Measurements from ENCODE around the gene DOHH.
"Not testable (repeated sequence)": the region's sequence is repeated elsewhere in the genome, so short reads cannot be mapped to it uniquely, and the experiment has no call there.

Gene DOHH

DNA sequence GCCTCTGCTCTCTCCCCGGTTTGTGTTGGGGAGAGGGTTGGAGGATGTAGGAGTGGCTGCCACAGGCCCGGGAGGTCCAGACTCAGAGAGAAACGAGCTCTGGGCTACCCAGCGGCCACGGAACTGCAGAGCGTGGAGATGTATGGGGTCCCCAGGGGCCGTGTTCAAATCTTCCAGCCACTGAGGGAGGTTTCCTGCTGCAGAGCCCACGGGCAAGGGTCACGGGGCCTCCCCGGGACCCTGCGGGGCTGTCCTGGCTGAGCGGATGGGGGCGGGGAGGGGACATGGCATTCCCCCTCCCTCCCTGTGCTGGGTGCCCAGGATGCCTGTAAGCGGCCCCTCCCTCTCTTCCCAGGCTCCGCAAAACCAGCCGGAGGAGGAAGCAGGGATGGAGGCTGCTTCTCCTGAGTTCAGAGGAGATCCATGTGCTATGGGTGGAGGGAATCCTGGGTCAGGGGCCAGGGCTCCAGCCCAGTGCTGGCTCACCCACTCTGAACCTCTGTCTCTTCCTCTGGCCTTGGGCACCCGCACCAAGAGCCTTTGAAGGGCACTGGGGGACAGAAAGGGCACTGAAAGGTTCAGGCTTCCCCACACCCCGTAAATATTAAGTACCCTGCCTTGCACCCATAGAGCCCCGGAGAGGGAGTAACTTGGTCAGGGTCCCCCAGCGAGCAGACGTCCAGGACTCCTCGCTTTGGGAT lies 42.8 kb downstream of the DOHH start:
- DNase-seq (ENCODE audit: low read depth), result no peak
- H3K4me3 ChIP-seq (ENCODE audit: control insufficient read depth, low read depth, low read length), result no peak overlapping the region
- TF ChIP-seq, protein P1, sequence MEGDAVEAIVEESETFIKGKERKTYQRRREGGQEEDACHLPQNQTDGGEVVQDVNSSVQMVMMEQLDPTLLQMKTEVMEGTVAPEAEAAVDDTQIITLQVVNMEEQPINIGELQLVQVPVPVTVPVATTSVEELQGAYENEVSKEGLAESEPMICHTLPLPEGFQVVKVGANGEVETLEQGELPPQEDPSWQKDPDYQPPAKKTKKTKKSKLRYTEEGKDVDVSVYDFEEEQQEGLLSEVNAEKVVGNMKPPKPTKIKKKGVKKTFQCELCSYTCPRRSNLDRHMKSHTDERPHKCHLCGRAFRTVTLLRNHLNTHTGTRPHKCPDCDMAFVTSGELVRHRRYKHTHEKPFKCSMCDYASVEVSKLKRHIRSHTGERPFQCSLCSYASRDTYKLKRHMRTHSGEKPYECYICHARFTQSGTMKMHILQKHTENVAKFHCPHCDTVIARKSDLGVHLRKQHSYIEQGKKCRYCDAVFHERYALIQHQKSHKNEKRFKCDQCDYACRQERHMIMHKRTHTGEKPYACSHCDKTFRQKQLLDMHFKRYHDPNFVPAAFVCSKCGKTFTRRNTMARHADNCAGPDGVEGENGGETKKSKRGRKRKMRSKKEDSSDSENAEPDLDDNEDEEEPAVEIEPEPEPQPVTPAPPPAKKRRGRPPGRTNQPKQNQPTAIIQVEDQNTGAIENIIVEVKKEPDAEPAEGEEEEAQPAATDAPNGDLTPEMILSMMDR (conservative IDR thresholded peaks at IDR 0.05; ENCODE audit: control insufficient read depth, insufficient read depth, low read depth, low read length), result no peak

DNA sequence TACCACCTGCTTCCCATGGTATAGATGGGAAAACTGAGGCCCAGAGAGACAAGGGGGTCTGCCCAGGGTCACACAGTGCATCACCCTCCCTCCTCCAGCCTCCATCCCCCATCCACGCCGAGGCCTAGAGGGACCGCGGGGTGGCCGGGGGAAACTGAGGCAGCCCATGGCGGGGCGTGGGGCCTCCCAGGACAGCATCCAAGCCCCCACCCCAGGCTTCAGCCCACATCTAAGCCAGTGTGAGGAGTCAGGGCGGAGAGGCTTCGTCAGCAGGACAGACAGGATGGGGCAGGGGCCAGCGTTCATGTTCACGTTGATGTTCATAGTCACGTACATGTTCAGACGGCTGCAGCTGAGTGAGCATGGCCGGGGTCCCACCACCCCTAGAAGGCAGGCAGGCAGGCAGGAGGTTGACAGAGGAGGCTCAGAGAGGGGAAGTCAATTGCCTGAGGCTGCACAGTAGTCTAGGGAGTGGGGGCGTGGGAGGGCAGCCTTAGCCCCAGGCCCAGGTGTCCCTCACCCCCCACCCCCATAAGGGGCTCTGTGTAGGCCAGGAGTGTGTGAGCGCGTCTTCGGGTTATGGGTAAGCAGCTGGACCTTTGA lies 43.4 kb downstream of the DOHH start:
- H3K4me3 ChIP-seq (ENCODE audit: control insufficient read depth, low read depth, low read length), result no peak overlapping the region
- DNase-seq (ENCODE audit: low read depth), result no peak

DNA sequence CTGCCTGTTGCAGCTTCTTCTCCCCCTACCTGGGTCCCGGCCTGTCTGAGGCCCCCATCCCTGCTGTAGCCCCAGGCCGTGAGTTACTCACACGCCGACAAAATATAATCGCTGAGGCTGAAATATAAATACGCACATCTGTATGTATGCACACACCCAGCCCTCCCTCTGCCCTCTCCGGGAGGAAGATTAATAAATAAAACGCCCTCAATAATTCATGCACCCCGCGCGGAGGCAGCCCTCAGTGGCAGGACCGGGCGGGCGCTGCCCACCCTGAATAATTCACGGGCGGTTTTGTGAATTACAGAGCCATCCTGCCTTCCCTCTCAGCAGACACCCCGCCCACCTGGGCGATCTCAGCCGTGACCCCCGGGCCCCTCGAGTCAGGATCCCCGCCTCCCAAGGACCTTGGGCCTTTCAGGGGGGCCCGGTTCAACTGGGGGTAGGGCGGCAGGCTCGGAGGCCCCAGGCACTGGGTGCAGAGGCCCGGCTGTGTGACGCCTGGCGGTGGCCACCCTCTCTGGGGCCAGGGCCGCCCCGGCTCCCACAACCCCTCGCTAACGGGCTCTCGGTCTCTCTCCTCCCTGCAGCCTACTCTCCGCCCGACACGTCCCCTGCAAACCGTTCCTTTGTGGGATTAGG lies 44.4 kb downstream of the DOHH start:
- H3K4me3 ChIP-seq (ENCODE audit: control insufficient read depth, low read depth, low read length), result no peak overlapping the region
- TF ChIP-seq, protein P1 (conservative IDR thresholded peaks at IDR 0.05; ENCODE audit: control insufficient read depth, insufficient read depth, low read depth, low read length), result no peak
- no peak for DNase-seq (ENCODE audit: low read depth)

More for the DNA sequence above, 43.4 kb downstream of the DOHH start:
- TF ChIP-seq, protein P1 (conservative IDR thresholded peaks at IDR 0.05; ENCODE audit: control insufficient read depth, insufficient read depth, low read depth, low read length), result no peak

DNA sequence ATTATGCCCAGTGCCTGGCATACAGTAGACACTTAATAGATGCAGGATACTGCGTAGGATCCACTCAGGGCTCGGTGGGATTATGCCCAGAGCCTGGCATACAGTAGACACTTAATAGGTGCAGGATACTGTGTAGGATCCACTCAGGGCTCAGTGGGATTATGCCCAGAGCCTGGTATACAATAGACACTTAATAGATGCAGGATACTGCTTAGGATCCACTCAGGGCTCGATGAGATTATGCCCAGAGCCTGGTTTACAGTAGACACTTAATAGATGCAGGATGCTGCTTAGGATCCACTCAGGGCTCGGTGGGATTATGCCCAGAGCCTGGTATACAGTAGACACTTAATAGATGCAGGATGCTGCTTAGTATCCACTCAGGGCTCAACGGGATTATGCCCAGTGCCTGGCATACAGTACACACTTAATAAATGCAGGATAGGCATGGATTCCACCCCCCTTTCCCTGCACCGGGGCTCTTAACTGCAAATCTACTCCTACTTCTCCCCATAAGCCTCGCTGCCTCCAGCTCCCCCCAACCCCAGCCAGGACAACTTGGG lies 45.0 kb downstream of the DOHH start:
- H3K4me3 ChIP-seq (ENCODE audit: control insufficient read depth, low read depth, low read length), result no peak overlapping the region
- TF ChIP-seq, protein P1 (conservative IDR thresholded peaks at IDR 0.05; ENCODE audit: control insufficient read depth, insufficient read depth, low read depth, low read length), result no peak
- DNase-seq (ENCODE audit: low read depth), result no peak

DNA sequence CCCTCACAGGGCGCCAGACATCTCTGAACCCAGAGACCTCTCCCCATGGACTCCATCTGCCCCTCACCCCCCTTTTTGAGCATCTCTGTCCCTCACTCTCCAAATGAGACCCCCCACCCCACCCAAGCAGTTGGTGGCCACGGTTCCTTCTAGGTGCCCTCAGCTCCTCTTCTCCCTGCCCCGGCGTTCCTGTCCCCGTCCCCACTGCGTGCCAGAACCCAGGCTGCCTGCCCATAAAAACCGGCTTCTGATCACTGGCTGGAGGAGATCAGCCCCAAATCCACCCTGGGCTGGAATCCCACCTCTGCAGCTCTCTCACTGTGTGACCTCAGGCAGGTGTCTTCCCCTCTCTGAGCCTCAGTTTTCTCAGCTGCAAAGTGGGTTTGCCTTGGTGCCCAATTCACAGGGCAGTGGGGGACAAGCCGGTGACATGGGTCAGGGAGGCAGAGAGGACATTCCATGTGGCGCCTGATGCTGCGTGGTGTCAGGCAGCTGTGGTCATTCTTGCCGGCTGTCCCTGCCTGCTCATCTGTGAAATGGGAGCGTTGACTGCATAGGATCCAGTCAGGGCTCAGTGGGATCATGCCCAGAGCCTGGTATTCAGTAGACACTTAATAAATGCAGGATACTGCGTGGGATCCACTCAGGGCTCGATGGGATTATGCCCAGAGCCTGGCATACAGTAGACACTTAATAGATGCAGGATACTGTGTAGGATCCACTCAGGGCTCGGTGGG lies 45.6 kb downstream of the DOHH start:
- TF ChIP-seq, protein P1 (conservative IDR thresholded peaks at IDR 0.05; ENCODE audit: control insufficient read depth, insufficient read depth, low read depth, low read length), result no peak
- no peak for DNase-seq (ENCODE audit: low read depth)

DNA sequence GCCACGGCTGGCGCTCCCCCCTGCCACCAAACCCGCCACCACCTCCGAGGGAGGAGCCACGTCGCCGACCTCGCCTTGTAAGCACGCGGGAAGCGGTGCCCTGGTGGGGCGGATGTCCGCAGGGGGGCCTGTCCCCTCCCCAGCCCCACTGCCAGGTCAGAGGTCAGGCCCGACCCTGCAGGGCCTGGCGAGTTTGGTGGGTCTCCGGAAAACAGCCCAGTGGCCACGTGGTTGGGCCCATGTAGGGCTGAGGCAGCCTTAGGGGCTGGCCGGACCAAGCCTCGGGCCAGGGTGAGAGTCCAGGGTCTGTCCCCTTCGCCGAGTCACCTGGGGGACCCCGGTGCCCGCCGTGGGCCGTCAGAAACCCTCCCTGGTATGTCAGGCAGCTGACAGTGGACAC lies 46.6 kb downstream of the DOHH start:
- no peak overlapping the region for H3K4me3 ChIP-seq (ENCODE audit: control insufficient read depth, low read depth, low read length)
- TF ChIP-seq, protein P1 (conservative IDR thresholded peaks at IDR 0.05; ENCODE audit: control insufficient read depth, insufficient read depth, low read depth, low read length), result no peak

More for the DNA sequence above, 45.6 kb downstream of the DOHH start:
- H3K4me3 ChIP-seq (ENCODE audit: control insufficient read depth, low read depth, low read length), result no peak overlapping the region

DNA sequence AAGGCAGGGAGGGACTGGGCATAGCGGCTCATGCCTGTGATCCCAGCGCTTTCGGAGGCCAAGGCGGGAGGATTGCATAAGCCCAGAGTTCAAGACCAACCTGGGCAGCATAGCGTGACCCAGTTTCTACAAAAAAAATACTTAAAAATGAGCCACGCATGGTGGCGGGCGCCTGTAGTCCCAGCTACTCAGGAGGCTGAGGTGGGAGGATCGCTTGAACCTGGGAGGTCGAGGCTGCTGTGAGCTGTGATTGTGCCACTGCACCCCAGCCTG lies 47.6 kb downstream of the DOHH start:
- H3K4me3 ChIP-seq (ENCODE audit: control insufficient read depth, low read depth, low read length), result not testable (repeated sequence)

More for the DNA sequence above, 46.6 kb downstream of the DOHH start:
- DNase-seq (ENCODE audit: low read depth), result no peak

More for the DNA sequence above, 47.6 kb downstream of the DOHH start:
- not testable (repeated sequence) for DNase-seq (ENCODE audit: low read depth)
